Measurements from ENCODE around the gene ICOSLG. TPM values are rescaled to one million over a fixed set of nuclear protein-coding genes. Genes with fewer than 3 reads are reported as not detected.

ICOSLG gene
- polyA plus RNA-seq, 1 experiment = not detected

GRCh38 chr21:44262338-44263056 is 21.8 kb upstream of the ICOSLG start:
- H3K4me3 ChIP-seq (ENCODE audit: low read depth, low read length) = no peak overlapping the region
- no peak for DNase-seq (ENCODE audit: low read depth, low spot score)
- no peaks in the 10 kb centered on the region; the same call in 1 of the 2 replicates for H3K9me3 ChIP-seq (ENCODE audit: control insufficient read depth, insufficient read depth, low read length)
- H3K27ac ChIP-seq (ENCODE audit: low read depth, low read length) = no peak overlapping the region
- H3K27me3 ChIP-seq (ENCODE audit: control insufficient read depth, insufficient read depth, low read length) = peaks cover 4% of the 10 kb centered on the region
- TF ChIP-seq CTCF (IDR thresholded peaks at IDR 0.05; ENCODE audit: low read depth, low read length) = no peak
- ChIA-PET POLR2A (no interaction called here), CTCF (no interaction called here)

- no peak for DNase-seq (ENCODE audit: low read depth, low spot score)
- no peak within 1 kb of the TSS for H3K27ac ChIP-seq (ENCODE audit: low read depth, low read length)
- ChIA-PET CTCF (no interaction called here), POLR2A (no interaction called here)
- no peak for TF ChIP-seq CTCF (IDR thresholded peaks at IDR 0.05; ENCODE audit: low read depth, low read length)
- peaks cover 4% of the 10 kb centered on the region for H3K27me3 ChIP-seq (ENCODE audit: control insufficient read depth, insufficient read depth, low read length)
- H3K4me3 ChIP-seq (ENCODE audit: low read depth, low read length) = no peak within 1 kb of the TSS
- H3K9me3 ChIP-seq (ENCODE audit: control insufficient read depth, insufficient read depth, low read length) = no peaks in the 10 kb centered on the region; the same call in 1 of the 2 replicates
These were observed 21.0 kb upstream of the ICOSLG start, which contains the start of gene DNMT3L for GRCh38 chr21:44261675-44262295. DNMT3L (minus strand) TSS chr21:44261897; CDS start chr21:44261259, 638 bp downstream.

- TF ChIP-seq CTCF (IDR thresholded peaks at IDR 0.05; ENCODE audit: low read depth, low read length) = no peak
- H3K27me3 ChIP-seq (ENCODE audit: control insufficient read depth, insufficient read depth, low read length) = peaks cover 4% of the 10 kb centered on the region
- ChIA-PET POLR2A (no interaction called here), CTCF (no interaction called here)
- H3K9me3 ChIP-seq (ENCODE audit: control insufficient read depth, insufficient read depth, low read length) = no peaks in the 10 kb centered on the region; the same call in 1 of the 2 replicates
- DNase-seq (ENCODE audit: low read depth, low spot score) = no peak
- no peak overlapping the region for H3K27ac ChIP-seq (ENCODE audit: low read depth, low read length)
- no peak overlapping the region for H3K4me3 ChIP-seq (ENCODE audit: low read depth, low read length)
These were observed 20.3 kb upstream of the ICOSLG start for GRCh38 chr21:44260791-44261631.

GRCh38 chr21:44260066-44260465 is 19.3 kb upstream of the ICOSLG start:
- Histone ChIP-seq H3K9me3 (ENCODE audit: control insufficient read depth, insufficient read depth, low read length) (no peaks in the 10 kb centered on the region; the same call in 1 of the 2 replicates), H3K27me3 (ENCODE audit: control insufficient read depth, insufficient read depth, low read length) (peaks cover 4% of the 10 kb centered on the region), H3K27ac (ENCODE audit: low read depth, low read length) (no peak overlapping the region), H3K4me3 (ENCODE audit: low read depth, low read length) (no peak overlapping the region)
- ChIA-PET CTCF (no interaction called here), POLR2A (no interaction called here)
- no peak for DNase-seq (ENCODE audit: low read depth, low spot score)
- no peak for TF ChIP-seq CTCF (IDR thresholded peaks at IDR 0.05; ENCODE audit: low read depth, low read length)
